IMR-90 (cell line): ENCODE data around the gene MYL2. TPM values are rescaled to one million over a fixed set of nuclear protein-coding genes. Genes with fewer than 3 reads are reported as not detected.

Experiments
- ATAC-seq: fragments of 200-7000 bp; cut with Tn5 transposase; 2 replicates; pipeline ENCODE4 v1.9.1; 2020; ENCODE audit warnings: low read depth, mild to moderate bottlenecking, moderate library complexity
- BruUV-seq: library from RNA; stranded (reverse); fragments of 400-500 nt; replicated peaks from 2 replicates; lab custom pipeline; 2021; lab: Mats Ljungman, UMichigan
- CTCF ChIA-PET: fragments of 300-600 bp; formaldehyde crosslinking; extraction: SDS; loops from one replicate; lab custom pipeline; 2021; ENCODE audit warnings: antibody characterized with exemption; lab: Yijun Ruan, JAX
- POLR2A ChIA-PET: fragments of 300-600 bp; sonication (Branson Sonifier 250); formaldehyde crosslinking; loops from one replicate; lab custom pipeline; 2022; ENCODE audit warnings: antibody characterized with exemption; ENCODE audit not compliant: unreplicated experiment; lab: Charles Lee
- DNase-seq: peaks from one replicate; pipeline ENCODE4 v3.0.0; 2013
- H2AFZ ChIP-seq: replicated peaks from 2 replicates; pipeline ENCODE3; 2013; ENCODE audit warnings: low read length, mild to moderate bottlenecking; ENCODE audit not compliant: poor library complexity
- H2AK5ac ChIP-seq: 2 replicates; pipeline ENCODE4 v1.6.1; 2013; ENCODE audit warnings: low read depth, low read length, inconsistent platforms
- H2AK9ac ChIP-seq: replicated peaks from 2 replicates; pipeline ENCODE3; 2013; ENCODE audit warnings: mild to moderate bottlenecking, low read depth, low read length, moderate library complexity; ENCODE audit not compliant: poor library complexity
- H2BK120ac ChIP-seq: 2 replicates; pipeline ENCODE4 v1.6.1; 2013; ENCODE audit warnings: low read depth, low read length, inconsistent platforms
- H2BK15ac ChIP-seq: 3 replicates; pipeline ENCODE4 v1.6.1; 2013; ENCODE audit warnings: low read depth, low read length, inconsistent platforms
- H2BK20ac ChIP-seq: 2 replicates; pipeline ENCODE4 v1.6.1; 2013; ENCODE audit warnings: low read depth, mild to moderate bottlenecking, inconsistent platforms, low read length, moderate library complexity
- H2BK5ac ChIP-seq: 2 replicates; pipeline ENCODE4 v1.6.1; 2013; ENCODE audit warnings: mild to moderate bottlenecking, low read depth, low read length, inconsistent platforms; ENCODE audit not compliant: poor library complexity, severe bottlenecking
- H3K14ac ChIP-seq: replicated peaks from 2 replicates; pipeline ENCODE4 v1.6.1; 2013; ENCODE audit warnings: low read depth, low read length, inconsistent platforms
- H3K18ac ChIP-seq: 2 replicates; pipeline ENCODE4 v1.6.1; 2013; ENCODE audit warnings: low read depth, low read length, control low read depth
- H3K23ac ChIP-seq: 2 replicates; pipeline ENCODE4 v1.6.1; 2013; ENCODE audit warnings: low read depth, low read length, inconsistent platforms
- H3K27ac ChIP-seq: 2 replicates; pipeline ENCODE4 v1.5.1; 2013; ENCODE audit warnings: mild to moderate bottlenecking, control low read depth, low read length; ENCODE audit not compliant: insufficient read depth
- H3K27me3 ChIP-seq: 2 replicates; pipeline ENCODE4 v1.6.1; 2013; ENCODE audit warnings: low read length; ENCODE audit not compliant: control insufficient read depth, insufficient read depth
- H3K36me3 ChIP-seq: 2 replicates; pipeline ENCODE4 v1.6.1; 2013; ENCODE audit warnings: low read length, mixed read lengths; ENCODE audit not compliant: control insufficient read depth, insufficient read depth
- H3K4ac ChIP-seq: 2 replicates; pipeline ENCODE4 v1.6.1; 2013; ENCODE audit warnings: low read depth, low read length, inconsistent platforms
- H3K4me1 ChIP-seq: 2 replicates; pipeline ENCODE4 v1.6.1; 2013; ENCODE audit warnings: low read length, mixed read lengths; ENCODE audit not compliant: control insufficient read depth, insufficient read depth
- H3K4me2 ChIP-seq: 2 replicates; pipeline ENCODE4 v1.6.1; 2013; ENCODE audit warnings: low read depth, mild to moderate bottlenecking, control low read depth, low read length, moderate library complexity
- H3K4me3 ChIP-seq: 2 replicates; pipeline ENCODE4 v1.5.1; 2013; ENCODE audit warnings: low read depth, mild to moderate bottlenecking, control low read depth, low read length, moderate library complexity; ENCODE audit not compliant: insufficient read depth
- H3K56ac ChIP-seq: 2 replicates; pipeline ENCODE4 v1.6.1; 2013; ENCODE audit warnings: low read length, inconsistent platforms; ENCODE audit not compliant: insufficient read depth; ENCODE audit errors: extremely low read depth
- H3K79me1 ChIP-seq, 2 experiments: 2 replicates each; pipeline ENCODE4 v1.6.1; 2013; ENCODE audit warnings: low read length in 2 of 2, inconsistent platforms in 1 of 2, low read depth in 1 of 2
- H3K9ac ChIP-seq: 2 replicates; pipeline ENCODE4 v1.6.1; 2013; ENCODE audit warnings: low read depth, low read length, control low read depth
- H3K9me1 ChIP-seq: 2 replicates; pipeline ENCODE4 v1.6.1; 2013; ENCODE audit warnings: low read length, inconsistent platforms; ENCODE audit not compliant: insufficient read depth
- H3K9me3 ChIP-seq: 2 replicates; pipeline ENCODE4 v1.6.1; 2013; ENCODE audit warnings: low read length; ENCODE audit not compliant: control insufficient read depth, insufficient read depth
- H4K20me1 ChIP-seq: 2 replicates; pipeline ENCODE4 v1.6.1; 2013; ENCODE audit warnings: low read length, inconsistent platforms; ENCODE audit not compliant: insufficient read depth
- H4K5ac ChIP-seq: 2 replicates; pipeline ENCODE4 v1.6.1; 2013; ENCODE audit warnings: mild to moderate bottlenecking, low read depth, low read length, control low read depth
- H4K8ac ChIP-seq, 2 experiments: 2 replicates each; pipeline ENCODE4 v1.6.1; 2013; ENCODE audit warnings: low read depth in 2 of 2, low read length in 2 of 2, control low read depth in 1 of 2, inconsistent platforms in 1 of 2
- H4K91ac ChIP-seq: 2 replicates; pipeline ENCODE4 v1.6.1; 2013; ENCODE audit warnings: low read depth, low read length, inconsistent platforms; ENCODE audit not compliant: insufficient read depth
- BHLHE40 ChIP-seq: fragments of 150-350 bp; IDR thresholded peaks from 2 replicates; pipeline ENCODE4 v1.6.1; 2016; ENCODE audit warnings: mild to moderate bottlenecking, low read depth, low read length
- CHD1 ChIP-seq: IDR thresholded peaks from 2 replicates; pipeline ENCODE4 v1.6.1; 2012; ENCODE audit warnings: low read depth, low read length, improper control_type of control experiment
- CTCF ChIP-seq: conservative IDR thresholded peaks from 2 replicates; pipeline ENCODE4 v1.5.1; 2012; ENCODE audit warnings: mild to moderate bottlenecking, low read depth, low read length, improper control_type of control experiment
- ELK1 ChIP-seq: fragments of 150-350 bp; IDR thresholded peaks from 2 replicates; pipeline ENCODE4 v1.6.1; 2016; ENCODE audit warnings: low read depth, mild to moderate bottlenecking, low read length, moderate library complexity, borderline replicate concordance
- MAFK ChIP-seq: IDR thresholded peaks from 2 replicates; pipeline ENCODE4 v1.6.1; 2012; ENCODE audit warnings: low read depth, low read length, improper control_type of control experiment
- MXI1 ChIP-seq: IDR thresholded peaks from 2 replicates; pipeline ENCODE4 v1.6.1; 2012; ENCODE audit warnings: low read depth, mild to moderate bottlenecking, low read length, moderate library complexity, borderline replicate concordance
- POLR2A ChIP-seq: IDR thresholded peaks from 2 replicates; pipeline ENCODE4 v1.6.1; 2012; ENCODE audit warnings: mild to moderate bottlenecking, low read depth, low read length
- RAD21 ChIP-seq: IDR thresholded peaks from 2 replicates; pipeline ENCODE4 v1.6.1; 2012; ENCODE audit warnings: low read length, improper control_type of control experiment
- SMC3 ChIP-seq: fragments of 150-350 bp; IDR thresholded peaks from 2 replicates; pipeline ENCODE4 v1.6.1; 2016; ENCODE audit warnings: low read depth, mild to moderate bottlenecking, antibody characterized with exemption, low read length, moderate library complexity
- USF2 ChIP-seq: fragments of 150-350 bp; IDR thresholded peaks from 2 replicates; pipeline ENCODE4 v1.6.1; 2017; ENCODE audit warnings: mild to moderate bottlenecking, antibody characterized with exemption, low read length, low read depth
- WGBS, 2 experiments: methylation state at CpG; one replicate each; pipeline versions ENCODE4 v1.1.5 to v1.1.7; 2013; ENCODE audit warnings: missing lambda C conversion rate in 2 of 2; ENCODE audit not compliant: insufficient read length in 1 of 2; ENCODE audit errors: extremely low coverage in 2 of 2; 5-methylcytosine and 5-hydroxymethylcytosine counted together
- dilution Hi-C: fragments of 300-500 bp; cut with HindIII; formaldehyde crosslinking; loops from one replicate; pipeline ENCODE4 v1.14.3; 2018; ENCODE audit warnings: low sequenced_read_pairs; ENCODE audit not compliant: unreplicated experiment
- in situ Hi-C: fragments of 300-500 bp; cut with MboI; formaldehyde crosslinking; loops from 3 replicates; pipeline ENCODE4 v1.14.3; 2019; ENCODE audit warnings: low sequenced_read_pairs, inconsistent platforms, mixed read lengths
- intact Hi-C: fragments of 100-400 bp; cut with micrococcal nuclease; formaldehyde crosslinking; loops from 2 replicates; pipeline ENCODE4 v1.10.0; 2022
- polyA plus RNA-seq, 3 experiments: library from polyadenylated mRNA; depleted of rRNA; stranded (reverse); fragments of >200 nt; gene quantifications; 2 replicates each; pipeline ENCODE4 v1.2.3, GENCODE V29; 2012; ENCODE audit warnings: low replicate concordance in 1 of 3
- total RNA-seq: library from RNA; depleted of rRNA; stranded (reverse); fragments of >200 nt; gene quantifications from 2 replicates; pipeline ENCODE4 v1.2.3, GENCODE V29; 2012

The MYL2 gene
- total and polyA plus RNA-seq, 2 of the 4 experiments (the other 2 are of a cell fraction): not detected

- H2AK5ac ChIP-seq: no peak overlapping the region
- H3K36me3 ChIP-seq: no peaks in the 10 kb centered on the region
- no peak overlapping the region for H4K91ac ChIP-seq
- no peak overlapping the region for H4K8ac ChIP-seq
- intact Hi-C loops: no loop called here
- H2AFZ ChIP-seq: no peak overlapping the region
- no peaks in the 10 kb centered on the region for H4K20me1 ChIP-seq
- H3K9me1 ChIP-seq: no peaks in the 10 kb centered on the region
- H3K9ac ChIP-seq: no peak overlapping the region
- no peak overlapping the region for H3K14ac ChIP-seq
- H3K56ac ChIP-seq: no peak overlapping the region
- in situ Hi-C loops: no loop called here
- BruUV-seq: no TSS peak
- H2BK120ac ChIP-seq: no peak overlapping the region
- POLR2A ChIA-PET: no interaction called here
- H3K18ac ChIP-seq: no peak overlapping the region
- H3K27me3 ChIP-seq: peaks cover 5% of the 10 kb centered on the region; the same call in 1 of the 2 replicates
- H2AK9ac ChIP-seq: no peak overlapping the region
- ATAC-seq (no peak), DNase-seq (no peak)
- H2BK20ac ChIP-seq: no peak overlapping the region
- TF ChIP-seq CHD1: no peak
- TF ChIP-seq MAFK: no peak
- no peak for TF ChIP-seq ELK1
- TF ChIP-seq USF2: no peak
- no peak for TF ChIP-seq BHLHE40
- TF ChIP-seq CTCF: no peak
- TF ChIP-seq MXI1: no peak
- no peak for TF ChIP-seq SMC3
- TF ChIP-seq RAD21: no peak
- no peak for TF ChIP-seq POLR2A
- CTCF ChIA-PET: no interaction called here
- H3K4me3 ChIP-seq: no peak overlapping the region
- dilution Hi-C loops: no loop called here
- no peak overlapping the region for H2BK5ac ChIP-seq
- no peaks in the 10 kb centered on the region for H3K9me3 ChIP-seq
- no peaks in the 10 kb centered on the region for H3K79me1 ChIP-seq
- no peak overlapping the region for H3K27ac ChIP-seq
- no peak overlapping the region for H2BK15ac ChIP-seq
- H3K4me1 ChIP-seq: no peaks in the 10 kb centered on the region
- H3K4ac ChIP-seq: no peak overlapping the region
- 32% methylated on average over 4 of the region's 23 CpGs; no CpG with 5 or more reads in 1 of the 2 experiments for WGBS, 2 experiments
- H4K5ac ChIP-seq: no peak overlapping the region
- no peak overlapping the region for H3K23ac ChIP-seq
- no peak overlapping the region for H3K4me2 ChIP-seq
Measured at GRCh38 chr12:110966081-110966760, 45.8 kb upstream of the MYL2 start.
